ENCODE results near the gene WNK1. TPM values are rescaled to one million over a fixed set of nuclear protein-coding genes. Genes with fewer than 3 reads are reported as not detected.

The WNK1 gene
- total RNA-seq, 1 experiment from 2014 or later = 117 TPM

GRCh38 chr12:738712-739111 is 13.7 kb upstream of the WNK1 start:
- no peaks in the 10 kb centered on the region for H3K36me3 Mint-ChIP-seq (ENCODE audit: insufficient read depth in 1 of 3, low read depth in 3 of 3)
- no CpG with 5 or more reads among the region's 2 CpGs for WGBS (ENCODE audit: extremely low coverage, insufficient read length, low lambda C conversion rate)
- H3K27me3 ChIP-seq (ENCODE audit: insufficient read depth, low read length) = no peaks in the 10 kb centered on the region
- H2BK12ac ChIP-seq (ENCODE audit: insufficient read length, low read depth, low read length) = no peak overlapping the region
- H2BK15ac ChIP-seq (ENCODE audit: low read depth, low read length) = no peak overlapping the region
- H3K27ac ChIP-seq (ENCODE audit: insufficient read length, low read depth, low read length) = no peak overlapping the region
- no peak overlapping the region for H3K4me2 ChIP-seq (ENCODE audit: insufficient read depth, insufficient read length, low read length)
- no peak overlapping the region for H2BK120ac ChIP-seq (ENCODE audit: low read depth, low read length, poor library complexity, severe bottlenecking)
- H4K8ac ChIP-seq (replicated peaks; ENCODE audit: insufficient read length, low read depth, low read length) = no peak overlapping the region
- no peak overlapping the region for H3K56ac ChIP-seq (ENCODE audit: insufficient read length, low read depth, low read length)
- TF ChIP-seq CTCF (conservative IDR thresholded peaks at IDR 0.05) = no peak
- no peak overlapping the region for H3K18ac ChIP-seq (ENCODE audit: insufficient read length, low read depth, low read length)
- H3K23ac ChIP-seq (ENCODE audit: insufficient read length, low read depth, low read length) = no peak overlapping the region
- no peak overlapping the region for H4K5ac ChIP-seq (ENCODE audit: insufficient read length, low read depth, low read length)
- H3K9ac ChIP-seq (ENCODE audit: extremely low read depth, insufficient read length, low read length) = no peak overlapping the region
- H3K27me3 Mint-ChIP-seq (ENCODE audit: low read depth) = no peaks in the 10 kb centered on the region; the same call in 1 of the 2 replicates
- H3K4me1 Mint-ChIP-seq = peaks cover 0 to 3% of the 10 kb centered on the region in 2 experiments; a peak in 2 of 4 replicates
- no peak overlapping the region for H3K4me3 Mint-ChIP-seq
- H3K23me2 ChIP-seq (ENCODE audit: insufficient read length, low read depth, low read length, poor library complexity, severe bottlenecking) = no peaks in the 10 kb centered on the region
- no peaks in the 10 kb centered on the region for H3K9me3 ChIP-seq (ENCODE audit: control insufficient read depth, low read depth, low read length)
- H4K20me1 ChIP-seq (ENCODE audit: control insufficient read depth, insufficient read depth, insufficient read length) = no peaks in the 10 kb centered on the region
- no peak overlapping the region for H3K14ac ChIP-seq (ENCODE audit: insufficient read depth, low read length)
- no peak overlapping the region for H3T11ph ChIP-seq (ENCODE audit: low read length)
- H3K27ac Mint-ChIP-seq = no peak overlapping the region
- no peaks in the 10 kb centered on the region for H3K79me2 ChIP-seq (ENCODE audit: insufficient read depth, low read length)
- no peak overlapping the region for H3K4ac ChIP-seq (ENCODE audit: low read depth, low read length)
- no peak overlapping the region for H2BK20ac ChIP-seq (ENCODE audit: low read depth, low read length, poor library complexity, severe bottlenecking)
- H2BK5ac ChIP-seq (ENCODE audit: insufficient read length, low read length) = no peak overlapping the region
- peaks cover 0 to 5% of the 10 kb centered on the region in 2 experiments; a peak in 3 of 5 replicates for H3K9me3 Mint-ChIP-seq
- H2AFZ ChIP-seq (ENCODE audit: low read length) = no peak overlapping the region
- no peak overlapping the region for H4K91ac ChIP-seq (ENCODE audit: insufficient read length, low read depth, low read length)
- no peak for DNase-seq
- no peak overlapping the region for H2AK5ac ChIP-seq (ENCODE audit: insufficient read length, low read length)
- no peaks in the 10 kb centered on the region for H3K4me1 ChIP-seq (ENCODE audit: insufficient read depth, low read length)
- H3K79me1 ChIP-seq (ENCODE audit: insufficient read depth, low read depth, low read length, poor library complexity, severe bottlenecking) = no peaks in the 10 kb centered on the region

All from H9 (cell line).